K562 (cell line): ENCODE results near the gene KRT33A. TPM values are rescaled to one million over a fixed set of nuclear protein-coding genes. Genes with fewer than 3 reads are reported as not detected.

ENCODE experiments used
- ATAC-seq: fragments of 200-7000 bp; cut with Tn5 transposase; 3 replicates; pipeline ENCODE4 v1.9.1; 2020; ENCODE audit warnings: moderate library complexity
- BruUV-seq: library from RNA; stranded (reverse); fragments of 400-500 nt; replicated peaks from 2 replicates; lab custom pipeline; 2021; lab: Mats Ljungman, UMichigan
- CTCF ChIA-PET: fragments of 300-600 bp; formaldehyde crosslinking; extraction: SDS; loops from one replicate; lab custom pipeline; 2021; ENCODE audit warnings: low intra/inter-chr PET ratio; lab: Yijun Ruan, JAX
- POLR2A ChIA-PET: fragments of 300-600, 350-650 bp; sonication (Branson Sonifier 250); formaldehyde crosslinking; extraction: SDS; loops from one replicate; lab custom pipeline; 2021; ENCODE audit warnings: antibody characterized with exemption, inconsistent platforms; lab: Yijun Ruan, JAX
- DNase-seq, 4 experiments: peaks; one replicate each; pipeline versions ENCODE4 v3.0.0 to v3.0.0-alpha.2; 2011 to 2018; ENCODE audit warnings: low spot score in 3 of 4, mixed read lengths in 3 of 4; ENCODE audit errors: extremely low read depth in 1 of 4
- FAIRE-seq: peaks from 2 replicates; lab custom pipeline; 2011; peaks lifted over from hg19 to GRCh38; lab: Jason Lieb, UNC
- H2AFZ ChIP-seq: 2 replicates; pipeline ENCODE4 v1.6.0; 2011; ENCODE audit warnings: low read depth, low read length, control low read depth, inconsistent platforms
- H3K27ac ChIP-seq: fragments of 200-600 bp; 3 replicates; pipeline ENCODE4 v1.8.0; 2011; ENCODE audit warnings: low read depth, mild to moderate bottlenecking, control low read depth, inconsistent platforms, low read length, moderate library complexity, mixed read lengths; ENCODE audit errors: extremely low read depth
- H3K27me3 ChIP-seq, 2 experiments: fragments of 300-600 bp in 1 of 2; 2 replicates in 1 of 2; 3 replicates in 1 of 2; pipeline versions ENCODE4 v1.6.0 to v1.8.0; 2011; ENCODE audit warnings: inconsistent platforms in 2 of 2, low read length in 2 of 2, mild to moderate bottlenecking in 1 of 2, mixed read lengths in 1 of 2, moderate library complexity in 1 of 2; ENCODE audit not compliant: control insufficient read depth in 2 of 2, insufficient read depth in 2 of 2
- H3K36me3 ChIP-seq: fragments of 300-600 bp; 3 replicates; pipeline ENCODE4 v1.8.0; 2011; ENCODE audit warnings: mild to moderate bottlenecking, low read length, inconsistent platforms; ENCODE audit not compliant: control insufficient read depth, insufficient read depth
- H3K4me1 ChIP-seq, 2 experiments: fragments of 200-600 bp in 1 of 2; replicated peaks in 1 of 2; 2 replicates in 1 of 2; 3 replicates in 1 of 2; pipeline versions ENCODE4 v1.5.1 to v1.8.0; 2011; ENCODE audit warnings: inconsistent platforms in 2 of 2, low read length in 2 of 2, mild to moderate bottlenecking in 1 of 2, mixed read lengths in 1 of 2, moderate library complexity in 1 of 2; ENCODE audit not compliant: control insufficient read depth in 2 of 2, insufficient read depth in 2 of 2
- H3K4me2 ChIP-seq: 2 replicates; pipeline ENCODE4 v1.6.1; 2011; ENCODE audit warnings: low read length, control low read depth, inconsistent platforms, mixed read lengths; ENCODE audit not compliant: insufficient read depth
- H3K4me3 ChIP-seq: fragments of 200-600 bp; sonication (generic), shearing (Covaris generic); 2 replicates; pipeline ENCODE4 v1.5.1; 2016; ENCODE audit warnings: control low read depth, inconsistent platforms
- H3K79me2 ChIP-seq: fragments of 200-600 bp; 3 replicates; pipeline ENCODE4 v1.8.0; 2011; ENCODE audit warnings: low read length, inconsistent platforms; ENCODE audit not compliant: control insufficient read depth, insufficient read depth
- H3K9ac ChIP-seq, 2 experiments: 2 replicates each; pipeline versions ENCODE4 v1.6.0 to v1.6.1; 2011; ENCODE audit warnings: low read depth in 2 of 2, low read length in 2 of 2, control low read depth in 1 of 2, inconsistent platforms in 1 of 2, mild to moderate bottlenecking in 1 of 2, mixed read lengths in 1 of 2; ENCODE audit not compliant: insufficient read depth in 1 of 2
- H3K9me1 ChIP-seq: one replicate; pipeline ENCODE4 v1.6.0; 2011; ENCODE audit warnings: inconsistent platforms, mild to moderate bottlenecking, low read length, moderate library complexity; ENCODE audit not compliant: control insufficient read depth, insufficient read depth
- H3K9me3 ChIP-seq: replicated peaks from 2 replicates; pipeline ENCODE4 v1.5.1; 2011; ENCODE audit warnings: low read depth, low read length, inconsistent platforms; ENCODE audit not compliant: control insufficient read depth, insufficient read depth
- H4K20me1 ChIP-seq: replicated peaks from 2 replicates; pipeline ENCODE4 v1.6.1; 2011; ENCODE audit warnings: low read length, inconsistent platforms, mixed read lengths; ENCODE audit not compliant: control insufficient read depth, insufficient read depth
- ATF3 ChIP-seq, 2 experiments: fragments of 450-650 bp in 1 of 2; sonication (generic) in 1 of 2; formaldehyde crosslinking in 1 of 2; IDR thresholded peaks in 1 of 2; conservative IDR thresholded peaks in 1 of 2; 2 replicates each; pipeline versions ENCODE4 v1.6.1 to v1.8.1; 2016 to 2023; ENCODE audit warnings: mild to moderate bottlenecking in 2 of 2, moderate library complexity in 2 of 2, inconsistent platforms in 1 of 2, missing genetic modification reagents in 1 of 2
- CBFA2T3 ChIP-seq: fragments of 450-650 bp; IDR thresholded peaks from 2 replicates; pipeline ENCODE4 v1.6.1; 2017
- CLOCK ChIP-seq: fragments of 250-450 bp; sonication (Bioruptor Pico); IDR thresholded peaks from 2 replicates; pipeline ENCODE4 v1.4.0; 2020; ENCODE audit warnings: mild to moderate bottlenecking, moderate library complexity, borderline replicate concordance
- CREB3 ChIP-seq: fragments of 450-650 bp; conservative IDR thresholded peaks from 2 replicates; pipeline ENCODE4 v1.6.1; 2016; ENCODE audit warnings: missing genetic modification characterization, low read depth, mild to moderate bottlenecking, missing compliant biosample characterization, moderate library complexity
- FOXA1 ChIP-seq: fragments of 450-650 bp; IDR thresholded peaks from 2 replicates; pipeline ENCODE4 v1.6.1; 2016; ENCODE audit warnings: mild to moderate bottlenecking, borderline replicate concordance
- FOXK2 ChIP-seq, 2 experiments: fragments of 450-650 bp; IDR thresholded peaks in 1 of 2; conservative IDR thresholded peaks in 1 of 2; 2 replicates each; pipeline ENCODE4 v1.6.1; 2016; ENCODE audit warnings: low read depth in 2 of 2, mild to moderate bottlenecking in 1 of 2
- HCFC1 ChIP-seq: IDR thresholded peaks from 2 replicates; pipeline ENCODE4 v1.6.1; 2012; ENCODE audit warnings: low read depth, low read length, improper control_type of control experiment
- HDAC6 ChIP-seq: IDR thresholded peaks from 2 replicates; pipeline ENCODE4 v1.6.1; 2012; ENCODE audit warnings: low read depth, mild to moderate bottlenecking, control low read depth, inconsistent platforms, low read length, moderate library complexity
- HMG20A ChIP-seq: fragments of 450-650 bp; formaldehyde crosslinking; conservative IDR thresholded peaks from 2 replicates; pipeline ENCODE4 v1.4.0; 2020; ENCODE audit warnings: mild to moderate bottlenecking, mixed read lengths
- ILF3 ChIP-seq: fragments of 450-650 bp; IDR thresholded peaks from 2 replicates; pipeline ENCODE4 v1.6.1; 2018; ENCODE audit warnings: antibody characterized with exemption, mild to moderate bottlenecking, moderate library complexity, borderline replicate concordance
- NFE2L1 ChIP-seq: fragments of 450-650 bp; IDR thresholded peaks from 2 replicates; pipeline ENCODE4 v1.6.1; 2016; ENCODE audit warnings: missing genetic modification characterization, low read depth, mild to moderate bottlenecking, missing compliant biosample characterization, moderate library complexity, borderline replicate concordance
- TAF1 ChIP-seq: IDR thresholded peaks from 2 replicates; pipeline ENCODE4 v1.6.1; 2011; ENCODE audit warnings: mild to moderate bottlenecking, low read length, moderate library complexity; ENCODE audit not compliant: insufficient read depth, control insufficient read depth, severe bottlenecking; ENCODE audit errors: extremely low read depth
- TAL1 ChIP-seq: fragments of 450-650 bp; IDR thresholded peaks from 2 replicates; pipeline ENCODE4 v1.6.1; 2016; ENCODE audit warnings: mild to moderate bottlenecking
- ZBTB1 ChIP-seq: sonication (generic); formaldehyde crosslinking; IDR thresholded peaks from 2 replicates; pipeline ENCODE4 v1.8.1; 2023; ENCODE audit warnings: missing genetic modification reagents, low read depth, mild to moderate bottlenecking, borderline replicate concordance
- ZNF57 ChIP-seq: fragments of 450-650 bp; formaldehyde crosslinking; IDR thresholded peaks from 2 replicates; pipeline ENCODE4 v1.4.0; 2020; ENCODE audit warnings: mild to moderate bottlenecking, moderate library complexity
- ZNF717 ChIP-seq: fragments of 250-450 bp; sonication (Bioruptor Pico); IDR thresholded peaks from 2 replicates; pipeline ENCODE4 v1.5.0; 2021
- WGBS: fragments of 100-300 bp; shearing (Covaris generic); methylation state at CpG from one replicate; pipeline ENCODE4 v1.1.6; 2016; ENCODE audit warnings: low coverage, mixed read lengths; ENCODE audit not compliant: insufficient coverage; ENCODE audit errors: missing lambda C conversion rate; 5-methylcytosine and 5-hydroxymethylcytosine counted together
- in situ Hi-C: fragments of 300-500 bp; cut with MboI; formaldehyde crosslinking; loops from 4 replicates; pipeline ENCODE4 v1.15.0; 2018; ENCODE audit warnings: inconsistent platforms, mixed read lengths
- intact Hi-C: fragments of 100-400 bp; cut with micrococcal nuclease; formaldehyde crosslinking; loops from 2 replicates; pipeline ENCODE4 v1.14.2; 2022
- polyA plus RNA-seq, 8 experiments: library from polyadenylated mRNA; depleted of rRNA in 4 of 8; stranded (reverse) in 5 of 8; unstranded in 3 of 8; fragments of >200 nt; fragmentation: Nextera tagmentation in 2 of 8; fragmentation: Illumina TruSeq in 1 of 8; extraction: Ambion mirVana in 2 of 8; extraction: Trizol in 1 of 8; gene quantifications; 2 replicates each; pipeline versions ENCODE4 v1.2.1 to v1.2.3, GENCODE V29; 2011 to 2014; ENCODE audit warnings: inconsistent platforms in 1 of 8, missing spikeins in 1 of 8
- total RNA-seq, 7 experiments: library from RNA; depleted of rRNA in 6 of 7; stranded (reverse); fragments of >200 nt in 6 of 7; fragmentation: Illumina TruSeq in 2 of 7; extraction: Trizol in 2 of 7; gene quantifications; 2 replicates each; pipeline versions ENCODE4 v1.2.1 to v1.2.3, GENCODE V29; 2011 to 2021; ENCODE audit warnings: low replicate concordance in 1 of 7

KRT33A gene
- total and polyA plus RNA-seq, 9 of the 15 experiments (the other 6 are each of a cell fraction or from before 2014, with no cell fraction given) = not detected

- Histone ChIP-seq H3K27me3 (peaks cover 3 to 36% of the 10 kb centered on the region in 2 experiments; a peak in 4 of 5 replicates), H3K36me3 (no peaks in the 10 kb centered on the region), H3K79me2 (no peaks in the 10 kb centered on the region), H3K27ac (no peak overlapping the region), H3K9me1 (no peaks in the 10 kb centered on the region), H4K20me1 (no peaks in the 10 kb centered on the region), H2AFZ (no peak overlapping the region), H3K9me3 (no peaks in the 10 kb centered on the region), H3K4me3 (no peak overlapping the region), H3K4me2 (no peak overlapping the region), H3K9ac (no peak overlapping the region), H3K4me1 (no peaks in the 10 kb centered on the region; a peak in 1 of 5 replicates)
- FAIRE-seq (no peak), ATAC-seq (no peak), DNase-seq (no peak)
- ChIA-PET POLR2A (interaction anchor here (0.6 kb wide), 1 partner anchor 1590 kb away, joined by 3 read pairs; no protein-coding TSS in a partner anchor), CTCF (no interaction called here)
- intact Hi-C loops (no loop called here), in situ Hi-C loops (no loop called here)
- BruUV-seq = no TSS peak
- WGBS = under 1% methylated on average over 12 of the region's 12 CpGs
- TF ChIP-seq ZNF717 (CRISPR knock-in tag) = no peak
- no peak for TF ChIP-seq ILF3
- no peak for TF ChIP-seq ATF3 (IDR thresholded peaks at IDR 0.05)
- TF ChIP-seq ATF3 (CRISPR knock-in tag; conservative IDR thresholded peaks at IDR 0.05) = no peak
- TF ChIP-seq CLOCK (CRISPR knock-in tag) = no peak
- no peak for TF ChIP-seq HCFC1
- TF ChIP-seq TAF1 = no peak
- TF ChIP-seq FOXK2 (conservative IDR thresholded peaks at IDR 0.05 in 1 of 2, IDR thresholded peaks at IDR 0.05 in 1 of 2; ENCODE audit: low read depth in 2 of 2) = no peak
- no peak for TF ChIP-seq ZNF57 (CRISPR knock-in tag)
- TF ChIP-seq ZBTB1 = no peak
- TF ChIP-seq FOXA1 = no peak
- no peak for TF ChIP-seq NFE2L1 (tag)
- TF ChIP-seq TAL1 = no peak
- TF ChIP-seq HMG20A = no peak
- no peak for TF ChIP-seq CBFA2T3
- TF ChIP-seq HDAC6 = no peak
- no peak for TF ChIP-seq CREB3
Observed at GRCh38 chr17:41304091-41304490, 46.5 kb downstream of the KRT33A start.
